Kidney epithelial cell (primary cell): Measurements from ENCODE around the gene DDA1. TPM values are rescaled to one million over a fixed set of nuclear protein-coding genes. Genes with fewer than 3 reads are reported as not detected.
A peak's percentile ranks its signal among the peaks of the same experiment; 100 is the strongest.
"Not testable (repeated sequence)": the region's sequence is repeated elsewhere in the genome, so short reads cannot be mapped to it uniquely, and the experiment has no call there.

Experiments used
- DNase-seq: peaks from one replicate; pipeline ENCODE4 v3.0.0-alpha.2; 2010; ENCODE audit warnings: low read depth
- H3K27me3 ChIP-seq: 2 replicates; pipeline ENCODE4 v1.6.0; 2011; ENCODE audit warnings: low read length; ENCODE audit not compliant: control insufficient read depth, insufficient read depth
- H3K36me3 ChIP-seq: 2 replicates; pipeline ENCODE4 v1.5.1; 2011; ENCODE audit warnings: low read length; ENCODE audit not compliant: control insufficient read depth, insufficient read depth
- H3K4me3 ChIP-seq: 2 replicates; pipeline ENCODE4 v1.5.1; 2011; ENCODE audit warnings: low read depth, mild to moderate bottlenecking, control low read depth, low read length
- total RNA-seq: library from RNA; depleted of rRNA; stranded (reverse); fragments of >200 nt; gene quantifications from 2 replicates; pipeline ENCODE4 v1.2.3, GENCODE V29; 2015
- TF ChIP-seq, protein P1 (sequence below): IDR thresholded peaks from 2 replicates; pipeline ENCODE4 v1.5.1; 2011; ENCODE audit warnings: mild to moderate bottlenecking, moderate library complexity, low read length, control low read depth, inconsistent platforms; ENCODE audit not compliant: insufficient read depth, poor library complexity, severe bottlenecking

The DDA1 gene
- total RNA-seq, 1 donor from 2014 or later, result 73.4 TPM

DNA sequence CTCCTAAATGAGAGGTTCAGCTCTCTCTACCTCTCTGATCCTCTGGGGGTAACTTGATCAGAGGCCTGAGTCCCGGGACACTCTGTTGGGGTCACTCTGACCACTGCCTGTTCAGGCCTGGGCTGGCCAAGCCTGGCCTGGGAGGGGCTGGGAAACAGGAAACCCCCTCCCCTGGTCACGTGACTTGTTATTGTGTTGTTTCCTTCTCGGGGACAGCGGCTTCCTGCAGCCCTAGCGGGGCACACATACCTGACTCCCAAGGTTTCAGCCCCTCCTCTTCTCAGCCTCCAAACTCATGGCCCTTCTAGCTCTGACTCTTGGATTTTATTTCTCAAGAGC, 44.8 kb upstream of the DDA1 start, which contains the start of gene USHBP1:
Gene USHBP1 (minus strand): TSS at position 105 of the 339 bp plus-strand sequence. CDS start 446 bp downstream, outside the sequence.
- H3K4me3 ChIP-seq, result no peak within 1 kb of the TSS
- H3K36me3 ChIP-seq, result peaks cover 2% of the 10 kb centered on the region
- TF ChIP-seq, protein P1, sequence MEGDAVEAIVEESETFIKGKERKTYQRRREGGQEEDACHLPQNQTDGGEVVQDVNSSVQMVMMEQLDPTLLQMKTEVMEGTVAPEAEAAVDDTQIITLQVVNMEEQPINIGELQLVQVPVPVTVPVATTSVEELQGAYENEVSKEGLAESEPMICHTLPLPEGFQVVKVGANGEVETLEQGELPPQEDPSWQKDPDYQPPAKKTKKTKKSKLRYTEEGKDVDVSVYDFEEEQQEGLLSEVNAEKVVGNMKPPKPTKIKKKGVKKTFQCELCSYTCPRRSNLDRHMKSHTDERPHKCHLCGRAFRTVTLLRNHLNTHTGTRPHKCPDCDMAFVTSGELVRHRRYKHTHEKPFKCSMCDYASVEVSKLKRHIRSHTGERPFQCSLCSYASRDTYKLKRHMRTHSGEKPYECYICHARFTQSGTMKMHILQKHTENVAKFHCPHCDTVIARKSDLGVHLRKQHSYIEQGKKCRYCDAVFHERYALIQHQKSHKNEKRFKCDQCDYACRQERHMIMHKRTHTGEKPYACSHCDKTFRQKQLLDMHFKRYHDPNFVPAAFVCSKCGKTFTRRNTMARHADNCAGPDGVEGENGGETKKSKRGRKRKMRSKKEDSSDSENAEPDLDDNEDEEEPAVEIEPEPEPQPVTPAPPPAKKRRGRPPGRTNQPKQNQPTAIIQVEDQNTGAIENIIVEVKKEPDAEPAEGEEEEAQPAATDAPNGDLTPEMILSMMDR, result no peak
- no peaks in the 10 kb centered on the region for H3K27me3 ChIP-seq
- DNase-seq, result no peak

DNA sequence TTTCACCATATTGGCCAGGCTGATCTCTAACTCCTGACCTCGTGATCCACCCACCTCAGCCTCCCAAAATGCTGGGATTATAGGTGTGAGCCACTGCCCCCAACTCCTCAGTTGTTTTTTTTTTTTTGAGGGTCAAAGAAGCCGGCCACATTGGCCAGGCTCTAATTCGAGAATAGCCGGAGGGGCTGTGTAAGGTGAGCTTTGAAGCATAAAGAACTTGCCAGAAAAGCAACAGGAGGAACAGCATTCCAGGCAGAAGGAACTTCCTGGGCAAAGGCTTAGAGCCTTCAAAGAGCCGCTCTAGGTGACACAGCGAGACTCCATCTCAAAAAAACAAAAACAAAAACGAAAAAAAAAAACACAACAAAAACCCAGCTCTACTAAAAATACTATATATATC, 43.3 kb upstream of the DDA1 start:
- H3K4me3 ChIP-seq, result no peak overlapping the region
- DNase-seq, result no peak
- TF ChIP-seq, protein P1, result no peak
- no peaks in the 10 kb centered on the region for H3K27me3 ChIP-seq
- H3K36me3 ChIP-seq, result peaks cover 2% of the 10 kb centered on the region

DNA sequence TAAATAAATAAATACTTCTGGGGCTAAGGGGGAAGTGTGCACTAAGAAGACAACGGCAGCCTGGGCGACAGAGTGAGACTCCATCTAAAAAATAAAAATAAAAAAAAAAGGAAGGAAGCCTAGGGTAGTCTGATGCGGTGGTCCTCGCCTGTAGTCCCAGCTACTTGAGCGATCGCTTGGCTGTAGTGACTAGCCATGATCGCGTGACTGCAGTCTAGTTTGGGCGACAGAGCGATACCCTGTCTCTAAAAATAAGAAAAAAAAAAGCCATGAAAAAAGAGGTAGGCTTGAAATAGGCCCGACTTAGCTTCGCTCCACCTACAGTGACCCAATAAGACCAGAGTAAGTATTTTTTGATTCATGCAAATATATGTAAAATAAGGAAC, 42.8 kb upstream of the DDA1 start:
- TF ChIP-seq, protein P1, result no peak
- no peak for DNase-seq
- H3K4me3 ChIP-seq, result no peak overlapping the region
- no peaks in the 10 kb centered on the region for H3K27me3 ChIP-seq
- H3K36me3 ChIP-seq, result peaks cover 4% of the 10 kb centered on the region

DNA sequence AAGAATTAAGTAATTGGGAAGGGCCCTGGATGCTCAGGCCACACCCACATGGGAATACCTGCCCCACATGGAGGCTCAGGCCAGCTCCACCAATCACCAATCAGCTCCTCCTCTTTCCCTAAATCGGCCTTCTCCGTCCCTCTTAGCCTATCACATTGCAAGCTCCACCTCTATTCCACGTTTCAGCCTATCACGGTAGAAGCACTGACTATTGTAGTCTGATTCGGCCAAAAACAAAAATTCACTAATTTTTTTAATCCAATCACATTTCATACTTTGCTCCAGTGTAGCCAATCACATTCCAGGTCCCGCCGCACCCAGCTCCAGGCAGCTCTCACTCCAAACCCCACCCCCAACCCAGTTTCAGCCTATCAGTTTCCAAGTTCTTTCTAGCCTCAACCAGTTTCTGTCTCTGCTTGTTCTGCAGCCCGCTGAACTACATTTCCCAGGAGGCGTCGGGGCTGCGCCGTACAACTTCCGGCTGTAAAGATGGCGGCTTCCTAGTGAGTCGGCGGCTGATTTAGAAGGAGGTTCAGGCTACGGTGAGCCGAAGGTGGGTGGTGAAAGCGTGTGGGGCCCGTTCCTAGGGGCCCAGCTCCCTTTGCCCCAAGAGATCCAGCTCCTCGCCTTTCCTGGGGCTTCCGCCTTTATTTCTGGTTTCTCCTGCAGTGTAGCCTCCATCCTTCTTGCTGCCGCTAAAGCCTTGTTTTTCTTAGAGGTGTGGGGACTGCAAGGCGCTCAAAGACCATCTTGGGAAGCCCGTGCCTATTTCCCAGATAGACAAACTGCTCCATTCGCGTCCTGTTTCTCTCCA, 42.2 kb upstream of the DDA1 start, which contains the start of gene BABAM1:
Gene BABAM1 (plus strand): TSS at position 469 of the 814 bp plus-strand sequence. CDS start 1,364 bp downstream, outside the sequence.
- TF ChIP-seq, protein P1, result no peak
- H3K4me3 ChIP-seq, result peak within 1 kb of the TSS; percentile 59
- DNase-seq, result peak; percentile 97

DNA sequence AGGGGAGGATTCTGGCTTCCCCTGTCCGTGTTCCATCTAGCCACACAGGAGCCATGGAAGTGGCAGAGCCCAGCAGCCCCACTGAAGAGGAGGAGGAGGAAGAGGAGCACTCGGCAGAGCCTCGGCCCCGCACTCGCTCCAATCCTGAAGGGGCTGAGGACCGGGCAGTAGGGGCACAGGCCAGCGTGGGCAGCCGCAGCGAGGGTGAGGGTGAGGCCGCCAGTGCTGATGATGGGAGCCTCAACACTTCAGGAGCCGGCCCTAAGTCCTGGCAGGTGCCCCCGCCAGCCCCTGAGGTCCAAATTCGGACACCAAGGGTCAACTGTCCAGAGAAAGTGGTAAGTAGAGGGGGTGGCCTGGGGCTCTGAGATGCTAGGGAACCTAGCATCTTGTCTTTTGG, 40.6 kb upstream of the DDA1 start:
- Histone ChIP-seq H3K36me3 (peaks cover 5% of the 10 kb centered on the region), H3K27me3 (no peaks in the 10 kb centered on the region), H3K4me3 (no peak overlapping the region)
- TF ChIP-seq, protein P1, result no peak
- no peak for DNase-seq

More for the DNA sequence above, 42.2 kb upstream of the DDA1 start, which contains the start of gene BABAM1:
- no peaks in the 10 kb centered on the region for H3K27me3 ChIP-seq
- peaks cover 4% of the 10 kb centered on the region for H3K36me3 ChIP-seq

DNA sequence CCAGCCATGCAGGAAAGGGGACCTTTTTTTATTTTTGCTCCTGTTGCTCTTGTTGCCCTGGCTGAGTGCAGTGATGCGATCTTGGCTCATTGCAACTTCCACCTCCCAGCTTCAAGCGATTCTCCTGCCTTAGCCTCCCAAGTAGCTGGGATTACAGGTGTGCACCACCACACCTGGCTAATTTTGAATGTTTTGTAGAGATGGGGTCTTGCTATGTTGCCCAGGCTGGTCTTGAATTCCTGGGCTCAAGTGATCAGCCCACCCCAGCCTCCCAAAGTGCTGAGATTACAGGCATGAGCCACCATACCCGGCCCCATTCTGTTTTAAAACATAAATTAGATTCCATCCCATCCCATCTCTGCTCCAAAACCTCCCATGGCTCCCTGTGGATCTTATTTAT, 34.5 kb upstream of the DDA1 start:
- not testable (repeated sequence) for H3K27me3 ChIP-seq, H3K4me3 ChIP-seq, H3K36me3 ChIP-seq, DNase-seq
